DOHH2 (cell line): ENCODE measurements around the gene TRIM56.
"Not testable (repeated sequence)": the region's sequence is repeated elsewhere in the genome, so short reads cannot be mapped to it uniquely, and the experiment has no call there.

ENCODE experiments used
- H3F3A ChIP-seq: fragments of 200-600 bp; sonication (generic), shearing (Covaris generic); 2 replicates; pipeline ENCODE4 v1.6.0; 2016; ENCODE audit warnings: antibody characterized with exemption, mild to moderate bottlenecking; ENCODE audit not compliant: control insufficient read depth, insufficient read depth
- H3K27ac ChIP-seq: fragments of 200-600 bp; sonication (generic); 2 replicates; pipeline ENCODE4 v1.5.1; 2014; ENCODE audit warnings: low read depth, mild to moderate bottlenecking, low read length, moderate library complexity
- H3K27me3 ChIP-seq: fragments of 200-600 bp; sonication (generic); 2 replicates; pipeline ENCODE4 v1.6.1; 2014; ENCODE audit warnings: mild to moderate bottlenecking, low read length, mixed read lengths; ENCODE audit not compliant: control insufficient read depth
- H3K36me3 ChIP-seq: fragments of 200-600 bp; sonication (generic); 2 replicates; pipeline ENCODE4 v1.6.1; 2014; ENCODE audit warnings: mild to moderate bottlenecking, low read length, moderate library complexity, mixed read lengths; ENCODE audit not compliant: control insufficient read depth
- H3K4me1 ChIP-seq: fragments of 200-600 bp; sonication (generic); 2 replicates; pipeline ENCODE4 v1.6.1; 2014; ENCODE audit warnings: mild to moderate bottlenecking, low read length, mixed read lengths; ENCODE audit not compliant: control insufficient read depth
- H3K4me2 ChIP-seq: fragments of 200-600 bp; sonication (generic); 2 replicates; pipeline ENCODE4 v1.6.0; 2014; ENCODE audit warnings: mild to moderate bottlenecking, low read length, moderate library complexity
- H3K4me3 ChIP-seq: fragments of 200-600 bp; sonication (generic); 2 replicates; pipeline ENCODE4 v1.5.1; 2014; ENCODE audit warnings: mild to moderate bottlenecking, low read length, mixed read lengths
- H3K79me2 ChIP-seq: fragments of 200-600 bp; sonication (generic); 2 replicates; pipeline ENCODE4 v1.6.1; 2014; ENCODE audit warnings: mild to moderate bottlenecking, low read length, mixed read lengths; ENCODE audit not compliant: control insufficient read depth
- H3K9me2 ChIP-seq: fragments of 200-600 bp; sonication (generic); replicated peaks from 2 replicates; pipeline ENCODE4 v1.6.1; 2014; ENCODE audit warnings: mild to moderate bottlenecking, low read length, mixed read lengths; ENCODE audit not compliant: control insufficient read depth
- H3K9me3 ChIP-seq: fragments of 200-600 bp; sonication (generic); 2 replicates; pipeline ENCODE4 v1.6.1; 2014; ENCODE audit warnings: antibody characterized with exemption, low read length, mixed read lengths; ENCODE audit not compliant: control insufficient read depth, insufficient read depth
- H4K20me1 ChIP-seq: fragments of 200-600 bp; sonication (generic); 2 replicates; pipeline ENCODE4 v1.6.0; 2014; ENCODE audit warnings: low read depth, mild to moderate bottlenecking, antibody characterized with exemption, low read length, moderate library complexity; ENCODE audit not compliant: control insufficient read depth, insufficient read depth
- EZH2phosphoT487 ChIP-seq: fragments of 200-600 bp; sonication (generic); IDR thresholded peaks from 2 replicates; pipeline ENCODE4 v1.6.1; 2017; ENCODE audit warnings: borderline replicate concordance, mild to moderate bottlenecking, antibody characterized with exemption, low read length, moderate library complexity, mixed read lengths
- TF ChIP-seq, protein P1 (sequence below): fragments of 200-600 bp; sonication (generic); IDR thresholded peaks from one replicate; pipeline ENCODE4 v1.5.1; 2014; ENCODE audit warnings: antibody characterized with exemption, mild to moderate bottlenecking, low read depth, low read length; ENCODE audit not compliant: poor library complexity, severe bottlenecking

TRIM56 gene

DNA sequence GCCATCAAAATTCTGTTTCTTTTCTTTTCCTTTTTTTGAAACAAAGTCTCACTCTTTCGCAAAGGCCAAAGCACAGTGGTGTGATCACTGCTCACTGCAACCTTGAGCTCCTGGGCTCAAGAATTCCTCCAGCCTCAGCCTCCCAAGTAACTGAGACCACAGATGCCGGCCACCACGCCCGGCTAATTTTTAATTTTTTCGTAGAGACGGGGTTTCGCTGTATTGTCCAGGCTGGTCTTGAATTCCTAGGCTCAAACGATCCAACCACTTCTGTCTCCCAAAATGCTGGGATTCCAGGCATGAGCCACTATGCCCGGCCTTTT, 25.7 kb upstream of the TRIM56 start:
- TF ChIP-seq, protein P1, sequence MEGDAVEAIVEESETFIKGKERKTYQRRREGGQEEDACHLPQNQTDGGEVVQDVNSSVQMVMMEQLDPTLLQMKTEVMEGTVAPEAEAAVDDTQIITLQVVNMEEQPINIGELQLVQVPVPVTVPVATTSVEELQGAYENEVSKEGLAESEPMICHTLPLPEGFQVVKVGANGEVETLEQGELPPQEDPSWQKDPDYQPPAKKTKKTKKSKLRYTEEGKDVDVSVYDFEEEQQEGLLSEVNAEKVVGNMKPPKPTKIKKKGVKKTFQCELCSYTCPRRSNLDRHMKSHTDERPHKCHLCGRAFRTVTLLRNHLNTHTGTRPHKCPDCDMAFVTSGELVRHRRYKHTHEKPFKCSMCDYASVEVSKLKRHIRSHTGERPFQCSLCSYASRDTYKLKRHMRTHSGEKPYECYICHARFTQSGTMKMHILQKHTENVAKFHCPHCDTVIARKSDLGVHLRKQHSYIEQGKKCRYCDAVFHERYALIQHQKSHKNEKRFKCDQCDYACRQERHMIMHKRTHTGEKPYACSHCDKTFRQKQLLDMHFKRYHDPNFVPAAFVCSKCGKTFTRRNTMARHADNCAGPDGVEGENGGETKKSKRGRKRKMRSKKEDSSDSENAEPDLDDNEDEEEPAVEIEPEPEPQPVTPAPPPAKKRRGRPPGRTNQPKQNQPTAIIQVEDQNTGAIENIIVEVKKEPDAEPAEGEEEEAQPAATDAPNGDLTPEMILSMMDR = no peak
- no peak for TF ChIP-seq EZH2phosphoT487
- H3F3A ChIP-seq = no peaks in the 10 kb centered on the region
- no peak overlapping the region for H3K27ac ChIP-seq
- no peaks in the 10 kb centered on the region for H3K79me2 ChIP-seq
- H3K4me1 ChIP-seq = no peaks in the 10 kb centered on the region
- H3K9me3 ChIP-seq = no peaks in the 10 kb centered on the region
- no peak overlapping the region for H3K4me2 ChIP-seq
- no peaks in the 10 kb centered on the region for H3K36me3 ChIP-seq
- no peaks in the 10 kb centered on the region for H3K9me2 ChIP-seq
- H3K27me3 ChIP-seq = peaks cover 22% of the 10 kb centered on the region
- H3K4me3 ChIP-seq = no peak overlapping the region
- H4K20me1 ChIP-seq = no peaks in the 10 kb centered on the region

DNA sequence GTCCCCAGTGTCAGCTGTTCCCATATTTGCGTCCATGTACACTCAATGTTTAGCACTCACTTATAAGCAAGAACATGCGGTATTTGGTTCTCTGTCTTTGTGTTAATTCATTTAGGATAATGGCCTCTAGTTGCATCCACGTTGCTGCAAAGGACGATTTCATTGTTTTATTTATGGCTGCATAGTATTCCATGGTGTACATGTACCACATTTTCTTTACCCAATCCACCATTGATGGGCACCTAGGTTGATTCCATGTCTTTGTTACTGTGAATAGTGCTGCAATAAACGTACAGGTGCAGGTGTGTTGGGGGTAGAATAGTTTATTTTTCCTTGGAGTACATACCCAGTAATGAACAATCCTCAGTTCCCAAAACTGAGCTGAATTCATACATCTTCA, 24.3 kb upstream of the TRIM56 start:
- Histone ChIP-seq H3K27me3 (peaks cover 16% of the 10 kb centered on the region), H3K79me2 (no peaks in the 10 kb centered on the region), H3K4me1 (no peaks in the 10 kb centered on the region), H3K4me2 (no peak overlapping the region), H3K9me2 (no peaks in the 10 kb centered on the region), H3F3A (no peaks in the 10 kb centered on the region), H4K20me1 (no peaks in the 10 kb centered on the region), H3K27ac (no peak overlapping the region), H3K9me3 (no peaks in the 10 kb centered on the region), H3K4me3 (no peak overlapping the region), H3K36me3 (no peaks in the 10 kb centered on the region)
- TF ChIP-seq, protein P1 = no peak
- no peak for TF ChIP-seq EZH2phosphoT487

DNA sequence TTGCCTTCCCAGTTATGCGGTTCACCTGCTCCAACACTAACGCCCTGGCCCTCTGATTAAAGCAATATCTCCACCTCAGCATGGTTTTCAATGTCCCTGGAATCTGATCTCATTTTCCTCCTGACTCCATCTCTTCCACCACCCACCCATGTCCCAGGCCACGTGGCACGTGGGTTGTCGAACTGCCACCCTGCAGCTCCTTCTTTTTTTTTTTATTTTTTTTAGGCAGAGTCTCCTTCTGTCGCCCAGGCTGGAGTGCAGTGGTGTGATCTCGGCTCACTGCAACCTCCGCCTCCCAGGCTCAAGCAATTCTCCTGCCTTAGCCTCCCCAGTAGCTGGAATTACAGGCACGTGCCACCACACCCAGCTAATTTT, 21.1 kb upstream of the TRIM56 start:
- H3K79me2 ChIP-seq, H3K27ac ChIP-seq, H3K4me1 ChIP-seq, H3K4me2 ChIP-seq, H3K9me3 ChIP-seq, H3K9me2 ChIP-seq, H3K4me3 ChIP-seq, H3K36me3 ChIP-seq, H3F3A ChIP-seq, H4K20me1 ChIP-seq, H3K27me3 ChIP-seq: not testable (repeated sequence)

DNA sequence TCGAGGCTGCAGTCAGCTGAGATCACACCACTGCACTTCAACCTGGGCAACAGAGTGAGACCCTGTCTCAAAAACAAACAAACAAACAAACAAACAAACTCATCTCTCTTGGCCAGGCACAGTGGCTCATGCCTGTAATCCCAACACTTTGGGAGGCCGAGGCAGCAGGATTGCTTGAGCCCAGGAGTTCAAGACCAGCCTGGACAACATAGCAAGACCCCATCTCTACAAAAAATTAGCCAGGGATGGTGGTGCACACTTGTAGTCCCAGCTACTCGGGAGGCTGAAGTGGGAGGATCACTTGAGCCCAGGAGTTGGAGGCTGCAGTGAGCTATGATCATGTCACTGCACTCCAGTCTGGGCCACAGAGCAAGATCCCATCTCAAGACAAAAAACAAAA, 20.1 kb upstream of the TRIM56 start:
- not testable (repeated sequence) for H3K27ac ChIP-seq, H3K4me1 ChIP-seq, H3K36me3 ChIP-seq, H3K4me3 ChIP-seq, H3K9me2 ChIP-seq, H3K4me2 ChIP-seq, H4K20me1 ChIP-seq, H3F3A ChIP-seq, H3K79me2 ChIP-seq, H3K9me3 ChIP-seq, H3K27me3 ChIP-seq
